Measurements from ENCODE around the gene ARHGAP15.
"Not testable (repeated sequence)": the region's sequence is repeated elsewhere in the genome, so short reads cannot be mapped to it uniquely, and the experiment has no call there.

GRCh38 chr2:143089520-143089919, 39.7 kb upstream of the ARHGAP15 start:
- not testable (repeated sequence) for TF ChIP-seq CTCF (IDR thresholded peaks at IDR 0.05; ENCODE audit: insufficient read depth, low read length); POLR2AphosphoS5 (IDR thresholded peaks at IDR 0.05; ENCODE audit: low read depth); SPI1 (IDR thresholded peaks at IDR 0.05; ENCODE audit: borderline replicate concordance, low read depth); REST (IDR thresholded peaks at IDR 0.05; ENCODE audit: insufficient replicate concordance, low read depth); GABPA (IDR thresholded peaks at IDR 0.05; ENCODE audit: low read depth)

Measured in HL-60 (cell line).